ENCODE results near the gene CERS6. TPM values are rescaled to one million over a fixed set of nuclear protein-coding genes. Genes with fewer than 3 reads are reported as not detected.

The CERS6 gene
- total and polyA plus RNA-seq, 10 of the 15 experiments (the other 5 are each of a cell fraction or from before 2014, with no cell fraction given), result 1.3 to 20.4 (median 14.1) TPM

GRCh38 chr2:168775837-168776236 is 319.8 kb downstream of the CERS6 start:
- in situ Hi-C loops (cut with MboI), result loop anchor here (5.0 kb wide), 1 partner anchor 141 kb away; no protein-coding TSS in a partner anchor
- intact Hi-C loops (cut with micrococcal nuclease; ENCODE audit: unreplicated experiment), result no loop called here
- no peak for FAIRE-seq

More at GRCh38 chr2:168775837-168776236, 319.8 kb downstream of the CERS6 start:
- ChIA-PET CTCF (interaction anchor here (2.5 kb wide), 1 partner anchor 146 kb away, joined by 7 read pairs; no protein-coding TSS in a partner anchor), POLR2A (no interaction called here), RAD21 (ENCODE audit: unreplicated experiment) (no interaction called here), SMC1A (ENCODE audit: uncharacterized antibody, unreplicated experiment) (no interaction called here)
- H3K4me1 ChIP-seq (ENCODE audit: control insufficient read depth, insufficient read depth, low read length), result no peaks in the 10 kb centered on the region
- no peaks in the 10 kb centered on the region for H4K20me1 ChIP-seq (ENCODE audit: control insufficient read depth, insufficient read depth)
- no peak overlapping the region for H3K4me2 ChIP-seq (ENCODE audit: control insufficient read depth, insufficient read depth)
- ATAC-seq, result no peak
- BruUV-seq (replicated peaks), result no TSS peak
- DNase-seq (ENCODE audit: low read depth, low spot score), result no peak
- H3K27me3 ChIP-seq (replicated peaks in 1 of 2; ENCODE audit: control insufficient read depth in 2 of 2, insufficient read depth in 2 of 2, low read length in 1 of 2), result no peaks in the 10 kb centered on the region
- H3K4me3 ChIP-seq, result no peak overlapping the region
- no peaks in the 10 kb centered on the region; a peak in 1 of 4 replicates for H3K36me3 ChIP-seq (ENCODE audit: control insufficient read depth in 2 of 2, insufficient read depth in 2 of 2, low read length in 1 of 2)
- H3K9me3 ChIP-seq (replicated peaks; ENCODE audit: control insufficient read depth, insufficient read depth, low read length), result no peaks in the 10 kb centered on the region
- TF ChIP-seq, protein P1, sequence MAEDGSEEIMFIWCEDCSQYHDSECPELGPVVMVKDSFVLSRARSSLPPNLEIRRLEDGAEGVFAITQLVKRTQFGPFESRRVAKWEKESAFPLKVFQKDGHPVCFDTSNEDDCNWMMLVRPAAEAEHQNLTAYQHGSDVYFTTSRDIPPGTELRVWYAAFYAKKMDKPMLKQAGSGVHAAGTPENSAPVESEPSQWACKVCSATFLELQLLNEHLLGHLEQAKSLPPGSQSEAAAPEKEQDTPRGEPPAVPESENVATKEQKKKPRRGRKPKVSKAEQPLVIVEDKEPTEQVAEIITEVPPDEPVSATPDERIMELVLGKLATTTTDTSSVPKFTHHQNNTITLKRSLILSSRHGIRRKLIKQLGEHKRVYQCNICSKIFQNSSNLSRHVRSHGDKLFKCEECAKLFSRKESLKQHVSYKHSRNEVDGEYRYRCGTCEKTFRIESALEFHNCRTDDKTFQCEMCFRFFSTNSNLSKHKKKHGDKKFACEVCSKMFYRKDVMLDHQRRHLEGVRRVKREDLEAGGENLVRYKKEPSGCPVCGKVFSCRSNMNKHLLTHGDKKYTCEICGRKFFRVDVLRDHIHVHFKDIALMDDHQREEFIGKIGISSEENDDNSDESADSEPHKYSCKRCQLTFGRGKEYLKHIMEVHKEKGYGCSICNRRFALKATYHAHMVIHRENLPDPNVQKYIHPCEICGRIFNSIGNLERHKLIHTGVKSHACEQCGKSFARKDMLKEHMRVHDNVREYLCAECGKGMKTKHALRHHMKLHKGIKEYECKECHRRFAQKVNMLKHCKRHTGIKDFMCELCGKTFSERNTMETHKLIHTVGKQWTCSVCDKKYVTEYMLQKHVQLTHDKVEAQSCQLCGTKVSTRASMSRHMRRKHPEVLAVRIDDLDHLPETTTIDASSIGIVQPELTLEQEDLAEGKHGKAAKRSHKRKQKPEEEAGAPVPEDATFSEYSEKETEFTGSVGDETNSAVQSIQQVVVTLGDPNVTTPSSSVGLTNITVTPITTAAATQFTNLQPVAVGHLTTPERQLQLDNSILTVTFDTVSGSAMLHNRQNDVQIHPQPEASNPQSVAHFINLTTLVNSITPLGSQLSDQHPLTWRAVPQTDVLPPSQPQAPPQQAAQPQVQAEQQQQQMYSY (CRISPR knock-in tag; IDR thresholded peaks at IDR 0.05), result no peak
- TF ChIP-seq JUNB (IDR thresholded peaks at IDR 0.05) (no peak), FOXM1 (IDR thresholded peaks at IDR 0.05; ENCODE audit: low read depth, low read length) (no peak), EZH2 (IDR thresholded peaks at IDR 0.05; ENCODE audit: borderline replicate concordance, control insufficient read depth, low read depth, low read length) (no peak), ZNF384 (IDR thresholded peaks at IDR 0.05; ENCODE audit: borderline replicate concordance, low read depth, low read length) (no peak), ATF2 (IDR thresholded peaks at IDR 0.05; ENCODE audit: low read length) (no peak), DPF2 (IDR thresholded peaks at IDR 0.05) (no peak), ZNF687 (IDR thresholded peaks at IDR 0.05) (no peak)
- H2AFZ ChIP-seq (ENCODE audit: control insufficient read depth, low read depth, low read length), result no peak overlapping the region
- no peak overlapping the region for H3K9ac ChIP-seq (ENCODE audit: control insufficient read depth, insufficient read depth, low read length)
- no peaks in the 10 kb centered on the region for H3K79me2 ChIP-seq (ENCODE audit: control insufficient read depth, insufficient read depth, low read length)
- no peak overlapping the region for H3K27ac ChIP-seq (ENCODE audit: control insufficient read depth, insufficient read depth)
- whole genome bisulfite sequencing (ENCODE audit: insufficient coverage, insufficient replicate concordance, low lambda C conversion rate, missing lambda C conversion rate), result 0% methylated on average over 1 of the region's 1 CpG

Data from GM12878 (cell line).